ENCODE data around the gene CCP110.
A peak's percentile ranks its signal among the peaks of the same experiment; 100 is the strongest.
"Not testable (repeated sequence)": the region's sequence is repeated elsewhere in the genome, so short reads cannot be mapped to it uniquely, and the experiment has no call there.

Gene CCP110

DNA sequence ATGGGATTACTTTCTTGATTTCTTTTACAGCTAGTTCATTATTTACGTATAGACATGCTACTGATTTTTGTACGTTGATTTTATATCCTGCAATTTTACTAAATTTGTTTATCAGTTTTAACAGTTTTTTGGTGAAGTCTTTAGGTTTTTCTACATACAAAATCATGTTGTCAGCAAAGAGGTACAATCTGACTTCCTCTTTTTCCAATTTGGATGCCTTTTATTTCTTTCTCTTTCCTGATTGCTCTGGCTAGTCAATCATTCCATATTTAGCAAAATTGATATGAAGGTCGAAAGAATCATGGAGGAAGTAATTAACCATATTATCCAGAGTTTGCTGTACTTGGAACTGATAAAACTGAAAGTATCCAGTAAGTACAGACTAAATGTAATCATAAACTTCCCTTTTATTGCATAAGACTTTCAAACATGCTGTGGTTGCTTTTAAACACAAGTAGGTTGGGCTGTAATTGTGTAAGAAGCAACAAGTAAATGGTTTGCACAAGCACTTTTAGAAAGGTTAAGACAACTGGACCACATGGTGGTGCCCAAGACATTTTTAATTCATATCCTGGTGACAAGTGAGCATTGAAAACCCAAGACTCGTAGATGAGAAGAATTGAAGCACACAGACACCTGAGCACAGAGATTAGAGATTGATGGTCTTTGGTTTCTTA is 10.2 kb upstream of the CCP110 start:
- DNase-seq (ENCODE audit: low read depth): no peak

DNA sequence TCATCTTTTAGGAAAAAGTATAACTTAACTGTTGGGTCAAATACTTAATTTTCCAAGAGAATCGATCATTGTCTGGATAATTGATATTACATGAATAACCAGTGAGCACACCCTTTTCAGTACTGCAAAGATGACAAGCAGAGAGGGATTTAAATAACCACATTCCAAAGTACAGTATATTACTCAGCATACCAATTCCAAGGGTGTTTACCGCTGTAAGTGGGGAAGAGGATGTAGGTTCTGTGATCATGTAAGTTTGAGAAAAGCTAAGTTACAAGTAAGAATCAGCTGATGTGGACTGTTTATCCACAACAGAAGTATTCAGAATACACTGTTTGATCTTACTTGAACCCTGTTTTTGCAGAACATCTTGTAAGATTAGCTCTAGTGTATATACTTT is 8.0 kb upstream of the CCP110 start:
- no peak for DNase-seq (ENCODE audit: low read depth)

DNA sequence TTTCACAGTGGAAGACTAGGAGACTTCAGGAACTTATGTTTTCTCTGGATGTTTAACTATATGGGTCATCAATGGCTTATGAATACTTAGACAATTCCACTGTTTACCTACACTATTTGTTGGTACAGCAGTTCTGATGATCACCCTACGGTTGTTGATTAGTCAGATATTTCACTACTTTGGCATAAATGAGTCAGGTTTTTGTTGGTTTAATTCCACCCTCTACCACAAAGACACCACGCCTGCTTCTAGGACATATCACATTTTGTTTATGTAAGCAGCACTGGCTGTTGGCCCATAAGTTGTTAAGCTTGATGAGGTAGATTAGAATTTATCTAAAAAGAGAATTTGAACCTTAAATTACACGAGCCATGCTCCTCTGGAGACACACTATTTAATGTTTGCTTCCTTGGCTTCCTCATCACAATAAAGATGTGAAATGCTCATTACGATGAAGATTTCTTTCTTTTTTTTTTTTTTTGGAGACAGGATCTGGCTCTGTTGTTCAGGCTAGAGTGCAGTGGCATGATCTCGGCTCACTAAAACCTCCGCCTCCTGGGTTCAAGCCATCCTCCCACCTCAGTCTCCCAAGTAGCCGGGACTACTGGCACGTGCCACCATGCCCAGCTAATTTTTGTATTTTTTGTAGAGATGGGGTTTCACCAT is 6.2 kb upstream of the CCP110 start:
- DNase-seq (ENCODE audit: low read depth): peak; percentile 17

DNA sequence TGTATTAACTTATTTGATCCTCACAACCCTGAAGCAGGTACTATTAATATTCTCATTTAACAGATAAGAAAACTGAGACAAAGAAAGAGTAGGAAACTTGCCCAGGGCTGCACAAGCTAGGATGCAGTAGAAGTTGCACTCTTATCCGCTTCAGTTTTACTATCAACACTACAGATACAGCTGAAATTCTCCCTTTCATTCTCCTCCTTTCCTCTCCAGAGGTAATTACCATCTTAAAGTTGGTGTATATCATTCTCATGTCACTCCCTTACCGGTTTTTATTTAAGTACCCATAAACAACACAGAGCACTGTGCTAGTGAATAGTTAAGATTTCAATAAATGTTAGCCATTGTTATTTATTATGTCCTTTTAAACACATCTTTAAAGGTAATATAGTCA is 5.4 kb upstream of the CCP110 start:
- DNase-seq (ENCODE audit: low read depth): no peak

DNA sequence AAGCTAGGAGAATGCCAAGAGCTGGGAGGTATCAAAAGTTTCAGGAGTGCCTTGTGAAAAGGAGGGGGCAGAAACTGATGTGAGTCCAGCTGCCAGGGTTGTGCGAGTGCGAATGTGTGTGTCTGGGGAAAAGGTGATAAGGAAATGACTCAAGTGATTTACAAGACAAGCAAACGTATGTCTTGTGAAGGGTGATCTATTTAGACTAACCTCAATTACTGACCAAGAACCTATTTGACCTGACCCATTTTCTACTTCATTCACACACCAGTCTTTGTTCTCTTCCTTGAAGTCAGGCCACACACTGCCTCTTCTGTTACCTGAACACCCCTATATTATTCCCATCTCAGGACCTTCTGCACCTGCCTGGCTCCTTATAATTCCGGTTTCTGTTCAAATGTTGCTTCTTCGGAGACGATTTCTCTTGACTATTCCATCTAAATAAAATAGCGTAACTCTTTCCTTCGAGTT is 2.8 kb upstream of the CCP110 start:
- no peak for DNase-seq (ENCODE audit: low read depth)

DNA sequence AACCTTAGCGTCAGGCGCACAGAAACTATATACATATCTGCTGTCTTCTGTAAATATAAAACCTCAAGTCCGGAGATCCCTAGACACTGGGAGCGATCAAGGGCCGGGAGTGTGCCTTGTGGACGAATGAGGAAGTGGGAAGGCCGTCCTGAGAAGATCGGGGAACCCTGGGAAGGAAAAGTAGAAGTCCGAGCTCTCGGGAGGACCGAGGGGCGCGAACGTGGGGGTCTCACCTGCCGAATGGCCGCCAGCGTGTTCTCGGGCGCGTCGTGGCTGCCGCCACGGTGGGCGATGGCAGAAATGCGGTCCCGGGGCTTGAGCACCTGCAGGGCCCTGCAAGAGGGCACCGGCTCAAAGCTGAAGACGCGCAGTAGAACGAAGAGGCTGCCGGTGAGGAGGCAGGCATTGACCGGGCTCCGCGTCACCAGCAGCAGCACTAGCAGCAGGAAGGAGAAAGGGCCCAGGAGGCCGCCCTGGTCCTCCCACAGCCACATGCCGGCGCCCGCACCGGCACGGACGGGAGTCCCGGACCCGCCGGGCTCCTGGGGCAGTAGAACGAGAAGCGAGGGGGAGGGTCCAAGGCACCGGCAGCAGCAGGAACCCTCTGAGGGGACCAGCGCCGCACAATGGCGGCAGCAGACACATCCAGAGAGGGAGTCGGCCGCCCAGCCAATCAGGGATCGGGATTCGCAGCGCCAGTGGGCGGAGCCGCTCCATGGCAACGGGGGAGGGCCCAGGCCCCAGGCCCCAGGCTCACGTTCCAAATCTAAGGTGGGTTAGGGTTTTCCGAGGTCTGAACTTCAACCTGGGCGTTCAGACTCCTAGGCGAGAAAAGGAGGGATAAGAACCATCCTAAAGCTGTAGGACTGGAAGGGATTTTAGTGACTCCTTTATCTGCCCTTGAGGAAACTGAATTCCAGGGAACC is 2.0 kb upstream of the CCP110 start, which contains the start of gene GDE1:
GDE1 (minus strand) TSS at position 628 of the 926 bp plus-strand sequence; CDS start at position 494, 134 bp downstream.
- DNase-seq (ENCODE audit: low read depth): peak; percentile 75

DNA sequence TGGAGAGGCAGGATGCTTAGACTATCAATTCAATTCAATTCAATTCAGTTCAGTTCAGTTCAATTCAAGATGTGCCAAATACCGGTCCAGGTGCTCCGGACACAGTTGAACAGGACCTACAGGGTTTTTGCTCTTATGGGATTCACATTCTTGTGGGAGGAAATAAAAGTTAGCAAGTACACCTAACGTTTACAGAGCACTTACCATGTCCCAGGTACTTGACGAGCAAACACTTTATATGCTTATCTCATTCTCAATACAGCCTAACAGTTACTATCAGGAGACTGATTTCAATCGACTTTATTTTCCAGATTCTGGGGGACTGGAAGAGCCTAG is 1.4 kb upstream of the CCP110 start:
- no peak for DNase-seq (ENCODE audit: low read depth)

DNA sequence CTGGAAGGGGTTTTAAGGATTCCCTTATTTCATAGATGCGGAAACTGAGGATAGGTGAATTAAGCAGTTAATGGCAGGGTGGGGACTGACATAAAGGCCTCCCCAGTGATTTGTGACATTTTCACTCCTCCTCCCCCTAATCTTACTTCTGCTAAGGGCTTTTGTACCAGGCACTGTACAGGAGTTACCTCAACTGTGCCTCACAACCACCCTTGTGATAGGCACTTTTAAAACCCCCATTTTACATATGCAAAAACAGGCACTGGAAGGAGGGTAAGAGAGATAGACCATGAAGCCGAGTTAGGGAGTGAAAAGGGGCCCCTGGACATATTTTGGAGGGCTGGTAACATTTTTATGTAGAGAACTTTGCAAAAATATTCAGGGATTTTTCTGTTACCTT is 982 bp upstream of the CCP110 start:
- no peak for DNase-seq (ENCODE audit: low read depth)

DNA sequence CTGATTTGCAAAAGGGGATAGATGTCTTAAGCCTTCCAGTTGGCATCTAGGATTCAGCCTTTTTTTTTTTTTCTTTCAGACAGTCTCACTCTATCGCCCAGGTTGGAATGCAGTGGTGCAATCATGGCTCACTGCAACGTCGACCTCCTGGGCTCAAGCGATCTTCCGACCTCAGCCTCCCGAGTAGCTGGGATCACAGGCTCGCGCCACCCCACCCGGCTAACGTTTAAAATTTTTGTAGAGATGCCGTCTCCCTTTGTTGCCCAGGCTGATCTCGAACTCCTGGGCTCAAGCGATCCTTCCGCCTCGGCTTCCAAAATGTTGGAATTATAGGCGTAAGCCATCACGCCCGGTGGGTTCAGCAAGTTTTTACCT is 571 bp upstream of the CCP110 start:
- DNase-seq (ENCODE audit: low read depth): no peak

DNA sequence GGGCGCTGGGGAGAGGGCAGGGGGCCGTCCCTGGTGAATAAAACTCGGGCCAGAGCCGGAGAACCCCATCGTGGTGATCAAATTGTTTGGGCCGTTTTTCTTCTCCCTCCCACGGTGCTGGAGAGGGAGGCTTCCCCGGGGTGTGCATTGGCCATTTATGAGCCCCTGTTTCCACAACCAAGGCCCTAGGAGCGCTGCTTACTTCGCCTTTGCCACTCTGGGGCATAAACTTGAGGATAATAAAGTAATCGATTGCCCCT is 544 bp downstream of the CCP110 start:
- no peak for DNase-seq (ENCODE audit: low read depth)

DNA sequence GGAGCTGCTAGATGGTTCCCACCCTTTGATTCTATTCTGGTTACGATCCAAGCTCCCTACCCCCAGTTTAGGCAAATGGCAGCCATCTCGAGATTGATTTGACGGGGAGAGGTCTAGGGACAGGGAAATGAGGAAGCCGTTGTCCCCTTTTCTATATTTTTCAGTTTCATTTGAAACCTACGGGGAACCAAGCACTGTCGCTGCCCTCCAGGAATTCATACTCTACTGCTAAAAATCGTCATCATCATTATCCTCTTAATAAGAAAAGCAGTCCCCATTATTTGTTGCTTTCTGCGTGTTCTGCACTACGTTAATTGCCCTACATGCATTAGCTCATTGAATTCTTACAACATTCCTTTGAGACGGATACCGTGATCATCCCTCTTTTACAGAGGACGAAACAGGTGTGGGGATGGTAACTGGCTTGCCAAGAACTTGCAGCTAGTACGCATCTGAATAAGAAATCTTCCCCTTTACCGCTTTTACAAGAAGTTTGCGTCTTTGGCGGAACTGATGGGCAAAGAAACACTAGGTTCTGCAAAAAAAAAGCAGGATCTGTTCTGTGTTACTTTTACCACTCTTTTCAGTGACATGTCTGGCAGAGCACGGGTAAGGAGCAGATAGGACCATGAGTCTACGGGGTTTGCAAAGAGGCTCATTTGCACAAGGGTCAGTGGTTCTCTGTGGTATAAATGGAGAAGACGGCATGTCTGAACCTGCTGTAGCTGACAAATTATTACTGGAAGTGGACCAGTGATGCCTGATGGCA is 1.1 kb downstream of the CCP110 start:
- DNase-seq (ENCODE audit: low read depth): no peak

DNA sequence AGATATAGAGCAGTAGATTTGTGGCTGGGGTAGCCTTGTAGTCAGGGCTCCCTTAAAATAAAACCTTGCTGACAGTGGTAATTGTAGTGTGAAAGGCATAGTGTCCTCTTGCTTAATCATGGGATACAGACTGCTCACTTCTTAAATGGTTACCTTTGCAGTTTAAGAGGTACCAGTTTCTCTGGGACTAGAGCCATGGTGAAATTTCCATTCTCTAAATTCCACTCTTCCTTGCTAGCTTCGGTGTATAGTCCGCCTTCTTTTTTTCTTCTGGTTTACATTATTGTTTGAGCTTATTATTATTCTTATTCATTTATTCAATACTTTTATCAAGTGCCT is 1.6 kb downstream of the CCP110 start:
- no peak for DNase-seq (ENCODE audit: low read depth)

DNA sequence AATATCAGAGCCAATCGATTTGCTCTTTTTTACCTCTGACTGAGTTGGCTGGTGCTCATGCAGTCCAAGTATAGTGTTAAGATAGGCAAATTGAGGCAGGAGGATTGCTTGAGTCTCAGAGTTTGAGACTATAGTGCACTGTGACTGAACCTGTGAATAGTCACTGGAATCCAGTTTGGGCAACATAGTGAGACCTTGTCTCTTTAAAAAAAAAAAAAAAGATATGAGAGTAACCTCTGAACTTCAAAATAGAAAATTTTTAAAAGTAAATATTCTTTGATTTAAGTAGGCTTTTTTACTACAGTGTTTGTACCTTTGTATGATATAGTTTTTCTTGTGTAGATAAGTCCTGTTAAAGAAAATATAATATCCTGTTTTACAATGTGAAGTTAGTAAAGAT is 3.4 kb downstream of the CCP110 start:
- no peak for DNase-seq (ENCODE audit: low read depth)

DNA sequence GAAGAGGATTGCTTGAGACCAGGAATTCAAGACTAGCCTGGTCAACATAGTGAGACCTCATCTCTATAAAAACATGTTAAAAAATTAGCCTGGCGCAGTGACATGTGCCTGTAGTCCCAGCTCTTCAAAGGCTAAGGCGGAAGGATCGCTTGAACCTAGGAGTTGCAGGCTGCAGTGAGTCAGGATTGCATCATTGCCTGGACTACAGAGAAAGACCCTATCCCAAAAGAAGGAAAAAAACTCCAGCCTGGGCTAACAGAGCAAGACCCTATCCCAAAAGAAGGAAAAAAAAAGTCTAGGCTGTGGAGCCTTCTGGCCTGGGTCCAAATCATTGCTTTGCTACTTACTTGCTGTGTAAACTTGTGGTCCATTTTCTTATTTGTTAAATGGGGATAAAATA is 4.9 kb downstream of the CCP110 start:
- DNase-seq (ENCODE audit: low read depth): no peak

DNA sequence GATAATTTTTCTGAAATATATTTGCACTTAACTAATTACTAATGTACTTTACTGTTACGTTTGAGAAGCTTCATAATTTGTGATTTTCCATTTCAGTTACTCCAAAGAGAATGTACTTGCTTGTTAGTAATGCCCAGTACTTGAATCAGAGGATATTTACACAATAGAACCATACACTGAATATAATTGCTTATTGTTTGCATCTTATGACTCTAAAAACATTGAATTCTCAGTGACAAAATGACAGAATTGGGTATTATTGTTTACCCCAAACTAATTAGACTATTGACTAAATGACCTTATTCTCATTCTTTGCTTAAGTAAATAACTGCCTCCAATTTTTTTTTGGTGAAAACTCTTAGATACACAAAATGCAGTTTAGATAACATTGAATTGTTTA is 8.9 kb downstream of the CCP110 start:
- DNase-seq (ENCODE audit: low read depth): no peak

DNA sequence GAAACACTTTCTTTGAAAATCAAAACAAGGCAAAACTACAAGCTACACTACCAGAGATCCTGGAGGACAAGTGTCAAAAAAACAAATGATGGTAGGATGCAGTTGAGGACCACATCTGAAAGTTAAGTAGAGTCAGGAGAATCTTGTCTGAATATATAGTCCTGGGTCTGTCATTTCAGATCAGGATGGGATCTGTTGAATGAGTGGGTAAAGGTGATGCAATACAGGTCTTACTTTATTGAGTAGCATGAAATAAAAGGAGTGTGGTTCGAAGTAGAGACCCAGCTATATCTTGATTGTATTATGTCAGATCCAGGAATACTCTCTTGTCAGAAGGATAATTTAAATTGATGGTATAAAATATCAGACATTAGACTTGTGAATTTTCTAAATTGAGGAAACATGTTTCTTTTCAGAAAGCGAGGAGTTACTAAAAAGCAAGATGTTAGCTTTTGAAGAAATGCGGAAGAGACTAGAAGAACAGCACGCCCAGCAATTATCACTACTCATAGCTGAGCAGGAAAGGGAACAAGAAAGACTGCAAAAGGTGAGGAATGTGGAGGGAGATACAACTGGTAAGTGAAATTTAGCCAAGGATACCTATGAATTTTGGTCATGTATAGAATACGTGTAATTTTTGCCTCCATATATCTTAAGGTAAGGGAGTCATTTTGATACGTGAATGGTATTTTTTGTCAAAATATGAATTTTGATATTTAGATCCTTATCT is 16.7 kb downstream of the CCP110 start:
- no peak for DNase-seq (ENCODE audit: low read depth)

DNA sequence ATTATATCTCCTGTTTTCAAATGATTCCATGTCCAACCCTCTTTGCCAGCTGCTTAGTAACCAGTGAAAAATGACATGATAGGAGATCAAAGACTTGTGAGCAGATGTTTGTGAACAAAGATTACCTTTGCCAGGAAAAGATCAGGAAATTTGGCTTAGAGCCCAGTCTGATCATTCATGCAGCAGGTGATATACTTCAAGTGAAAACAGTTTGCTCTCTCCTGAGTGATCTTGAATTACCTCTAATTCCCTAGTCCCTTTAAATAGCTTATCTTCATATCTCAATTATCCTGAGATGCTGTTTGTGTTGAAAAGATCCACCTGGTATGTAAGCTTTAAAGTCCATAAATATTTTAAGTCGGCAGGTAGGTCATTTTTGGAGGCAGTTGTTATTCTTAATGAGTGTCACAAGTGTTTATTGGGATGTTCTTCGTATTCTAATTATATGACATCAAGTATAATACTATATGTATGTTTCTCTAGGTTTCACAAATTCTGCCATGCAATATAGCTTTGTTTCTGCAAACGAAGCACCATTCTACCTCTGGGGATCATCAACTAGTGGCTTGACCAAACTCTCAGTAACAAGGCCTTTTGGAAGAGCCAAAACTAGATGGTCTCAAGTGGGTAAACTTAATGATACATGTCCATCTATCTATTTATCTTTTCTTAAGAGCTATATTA is 18.5 kb downstream of the CCP110 start:
- no peak for DNase-seq (ENCODE audit: low read depth)

DNA sequence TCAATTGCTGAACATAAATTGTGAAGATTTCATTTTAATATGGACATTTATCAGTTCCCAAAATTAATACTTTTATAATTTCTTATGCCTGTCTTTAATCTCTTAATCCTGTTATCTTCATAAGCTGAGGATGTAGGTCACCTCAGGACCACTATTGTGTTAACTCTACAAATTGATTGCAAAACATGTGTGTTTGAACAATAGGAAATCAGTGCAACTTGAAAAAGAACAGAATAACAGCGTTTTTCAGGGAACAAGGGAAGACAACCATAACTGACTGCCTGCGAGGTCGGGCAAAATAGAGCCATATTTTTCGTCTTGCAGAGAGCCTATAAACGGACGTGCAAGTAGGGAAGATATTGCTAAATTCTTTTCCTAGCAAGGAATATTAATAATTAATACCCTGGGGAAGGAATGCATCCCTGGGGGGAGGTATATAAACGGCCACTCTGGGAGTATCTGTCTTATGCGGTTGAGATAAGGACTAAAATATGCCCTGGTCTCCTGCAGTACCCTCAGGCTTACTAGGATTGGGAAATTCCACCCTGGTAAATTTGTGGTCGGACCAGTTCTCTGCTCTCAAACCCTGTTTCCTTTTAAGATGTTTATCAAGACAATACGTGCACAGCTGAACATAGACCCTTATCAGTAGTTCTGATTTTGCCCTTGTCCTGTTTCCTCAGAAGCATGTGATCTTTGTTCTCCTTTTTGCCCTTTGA is 19.7 kb downstream of the CCP110 start:
- DNase-seq (ENCODE audit: low read depth): not testable (repeated sequence)

DNA sequence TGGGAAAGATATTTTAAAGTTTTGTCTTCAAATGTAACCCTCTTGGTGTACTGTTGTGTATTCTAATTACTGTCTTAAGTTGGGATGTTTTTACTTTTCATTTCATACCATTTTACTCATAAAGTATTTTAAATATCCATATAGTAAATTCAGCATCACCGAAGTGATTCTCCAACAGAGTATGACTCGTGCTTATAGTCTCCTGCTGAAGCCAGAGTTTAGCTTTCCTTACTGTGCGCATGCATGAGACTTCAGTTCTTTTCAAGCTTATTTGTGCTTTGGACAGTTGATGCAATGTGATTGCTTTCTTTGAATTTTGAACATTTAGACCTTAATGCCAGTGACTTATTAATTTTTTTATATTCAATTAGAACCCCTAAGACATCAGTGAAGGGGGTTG is 24.4 kb downstream of the CCP110 start:
- DNase-seq (ENCODE audit: low read depth): no peak

DNA sequence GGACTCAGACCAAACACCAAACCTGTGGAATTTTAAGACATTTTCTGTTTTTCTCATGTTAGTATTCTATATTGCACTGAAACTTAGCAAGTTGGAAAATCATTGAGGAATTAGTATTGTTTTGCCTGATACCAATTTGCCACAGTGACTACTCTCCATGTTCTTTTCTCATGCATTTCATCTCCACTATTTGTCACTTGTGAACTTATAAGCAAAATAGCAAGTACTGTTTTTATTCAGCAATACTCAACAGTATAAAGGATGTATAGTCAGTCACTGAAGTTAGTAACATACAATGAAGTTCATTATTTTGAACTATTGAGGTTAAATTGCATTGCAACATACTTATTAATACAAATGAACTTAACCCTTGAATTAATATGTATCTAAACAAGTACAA is 25.9 kb downstream of the CCP110 start:
- no peak for DNase-seq (ENCODE audit: low read depth)
